ENCODE measurements around the gene PPP1R15A. TPM values are rescaled to one million over a fixed set of nuclear protein-coding genes. Genes with fewer than 3 reads are reported as not detected.
"Not testable (repeated sequence)": the region's sequence is repeated elsewhere in the genome, so short reads cannot be mapped to it uniquely, and the experiment has no call there.

PPP1R15A gene
- total RNA-seq, 1 donor: 45.8 TPM

DNA sequence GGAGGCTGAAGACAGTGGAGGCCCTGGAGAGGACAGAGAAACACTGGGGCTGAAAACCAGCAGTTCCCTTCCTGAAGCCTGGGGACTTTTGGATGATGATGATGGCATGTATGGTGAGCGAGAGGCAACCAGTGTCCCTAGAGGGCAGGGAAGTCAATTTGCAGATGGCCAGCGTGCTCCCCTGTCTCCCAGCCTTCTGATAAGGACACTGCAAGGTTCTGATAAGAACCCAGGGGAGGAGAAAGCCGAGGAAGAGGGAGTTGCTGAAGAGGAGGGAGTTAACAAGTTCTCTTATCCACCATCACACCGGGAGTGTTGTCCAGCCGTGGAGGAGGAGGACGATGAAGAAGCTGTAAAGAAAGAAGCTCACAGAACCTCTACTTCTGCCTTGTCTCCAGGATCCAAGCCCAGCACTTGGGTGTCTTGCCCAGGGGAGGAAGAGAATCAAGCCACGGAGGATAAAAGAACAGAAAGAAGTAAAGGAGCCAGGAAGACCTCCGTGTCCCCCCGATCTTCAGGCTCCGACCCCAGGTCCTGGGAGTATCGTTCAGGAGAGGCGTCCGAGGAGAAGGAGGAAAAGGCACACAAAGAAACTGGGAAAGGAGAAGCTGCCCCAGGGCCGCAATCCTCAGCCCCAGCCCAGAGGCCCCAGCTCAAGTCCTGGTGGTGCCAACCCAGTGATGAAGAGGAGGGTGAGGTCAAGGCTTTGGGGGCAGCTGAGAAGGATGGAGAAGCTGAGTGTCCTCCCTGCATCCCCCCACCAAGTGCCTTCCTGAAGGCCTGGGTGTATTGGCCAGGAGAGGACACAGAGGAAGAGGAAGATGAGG, 1.5 kb downstream of the PPP1R15A start:
- TF ChIP-seq CTCF (IDR thresholded peaks at IDR 0.05; ENCODE audit: insufficient read depth, low read length): no peak
- H3K4me3 ChIP-seq (ENCODE audit: low read depth, low read length): peak overlapping the region; percentile 100
- peak; percentile 55 for DNase-seq (ENCODE audit: low read depth)

DNA sequence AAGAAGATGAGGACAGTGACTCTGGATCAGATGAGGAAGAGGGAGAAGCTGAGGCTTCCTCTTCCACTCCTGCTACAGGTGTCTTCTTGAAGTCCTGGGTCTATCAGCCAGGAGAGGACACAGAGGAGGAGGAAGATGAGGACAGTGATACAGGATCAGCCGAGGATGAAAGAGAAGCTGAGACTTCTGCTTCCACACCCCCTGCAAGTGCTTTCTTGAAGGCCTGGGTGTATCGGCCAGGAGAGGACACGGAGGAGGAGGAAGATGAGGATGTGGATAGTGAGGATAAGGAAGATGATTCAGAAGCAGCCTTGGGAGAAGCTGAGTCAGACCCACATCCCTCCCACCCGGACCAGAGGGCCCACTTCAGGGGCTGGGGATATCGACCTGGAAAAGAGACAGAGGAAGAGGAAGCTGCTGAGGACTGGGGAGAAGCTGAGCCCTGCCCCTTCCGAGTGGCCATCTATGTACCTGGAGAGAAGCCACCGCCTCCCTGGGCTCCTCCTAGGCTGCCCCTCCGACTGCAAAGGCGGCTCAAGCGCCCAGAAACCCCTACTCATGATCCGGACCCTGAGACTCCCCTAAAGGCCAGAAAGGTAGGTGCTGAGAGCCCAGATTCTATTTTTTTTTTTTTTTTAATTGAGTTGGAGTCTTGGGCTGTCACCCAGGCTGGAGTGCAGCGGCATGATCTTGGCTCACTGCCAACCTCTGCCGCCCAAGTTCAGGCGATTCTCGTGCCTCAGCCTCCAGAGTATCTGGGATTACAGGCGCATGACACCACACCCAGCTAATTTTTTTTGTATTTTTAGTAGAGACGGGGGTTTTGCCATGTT, 2.3 kb downstream of the PPP1R15A start:
- TF ChIP-seq CTCF (IDR thresholded peaks at IDR 0.05; ENCODE audit: insufficient read depth, low read length): no peak
- H3K4me3 ChIP-seq (ENCODE audit: low read depth, low read length): peak overlapping the region; percentile 100
- peak; percentile 53 for DNase-seq (ENCODE audit: low read depth)

- peak overlapping the region; percentile 100 for H3K4me3 ChIP-seq (ENCODE audit: low read depth, low read length)
- DNase-seq (ENCODE audit: low read depth): peak; percentile 48
Measured at GRCh38 chr19:48876043-48876981, 4.1 kb downstream of the PPP1R15A start.

DNA sequence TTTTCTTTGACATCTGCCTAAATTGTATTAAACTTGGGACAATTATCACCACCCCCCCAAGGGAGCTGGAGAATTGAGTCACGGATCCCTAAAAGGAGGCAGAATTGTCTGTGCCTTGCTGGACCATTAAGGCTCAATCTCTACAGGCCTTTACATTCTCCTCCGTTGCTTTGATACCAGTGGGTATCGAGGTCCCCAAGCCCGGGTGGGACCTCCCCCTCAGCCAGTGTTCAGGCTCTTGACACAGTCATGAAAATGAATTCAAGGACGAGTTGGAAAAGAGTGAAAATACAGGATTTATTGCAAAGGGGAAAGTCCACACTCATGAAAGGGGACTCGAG, 5.6 kb downstream of the PPP1R15A start:
- DNase-seq (ENCODE audit: low read depth): no peak
- no peak overlapping the region for H3K4me3 ChIP-seq (ENCODE audit: low read depth, low read length)
- TF ChIP-seq CTCF (IDR thresholded peaks at IDR 0.05; ENCODE audit: insufficient read depth, low read length): no peak

DNA sequence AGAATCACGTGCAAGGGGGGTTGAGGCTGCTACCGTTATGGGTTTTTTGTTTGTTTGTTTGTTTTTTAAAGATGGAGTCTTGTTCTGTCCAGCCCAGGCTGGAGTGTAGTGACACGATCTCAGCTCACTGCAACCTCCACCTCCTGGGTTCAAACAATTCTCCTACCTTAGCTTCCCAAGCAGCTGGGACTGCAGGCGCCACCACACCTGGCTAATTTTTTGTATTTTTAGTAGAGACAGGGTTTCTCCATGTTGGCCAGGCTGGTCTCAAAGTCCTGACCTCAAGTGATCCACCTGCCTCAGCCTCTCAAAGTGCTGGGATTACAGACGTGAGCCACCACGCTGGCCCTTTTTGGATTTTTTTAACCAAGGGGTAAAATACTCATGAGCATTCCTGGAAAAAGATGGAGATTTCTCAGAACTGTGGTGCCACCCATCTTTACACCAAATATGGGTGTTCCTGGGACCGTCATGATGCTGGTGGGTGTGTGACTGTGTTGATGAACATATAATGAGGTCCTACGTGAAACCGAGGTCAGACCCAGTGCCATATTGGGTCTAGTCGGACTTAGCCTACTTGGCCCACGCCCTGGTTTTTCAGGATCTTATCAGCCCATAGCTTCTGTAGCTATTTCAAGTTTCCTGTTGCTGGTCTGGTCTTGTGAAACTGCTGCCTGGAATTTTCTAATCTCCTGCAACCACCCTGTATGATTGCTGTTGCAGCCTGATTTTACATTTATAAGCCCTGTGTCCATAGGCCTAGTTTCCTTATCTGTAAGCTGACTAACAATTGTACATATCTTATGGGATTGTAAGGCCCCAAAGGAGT, 6.2 kb downstream of the PPP1R15A start:
- no peak for TF ChIP-seq CTCF (IDR thresholded peaks at IDR 0.05; ENCODE audit: insufficient read depth, low read length)
- DNase-seq (ENCODE audit: low read depth): peak; percentile 97
- H3K4me3 ChIP-seq (ENCODE audit: low read depth, low read length): no peak overlapping the region

- no peak for DNase-seq (ENCODE audit: low read depth)
- no peak for TF ChIP-seq CTCF (IDR thresholded peaks at IDR 0.05; ENCODE audit: insufficient read depth, low read length)
- no peak overlapping the region for H3K4me3 ChIP-seq (ENCODE audit: low read depth, low read length)
Measured at GRCh38 chr19:48879025-48879637, 6.9 kb downstream of the PPP1R15A start.

DNA sequence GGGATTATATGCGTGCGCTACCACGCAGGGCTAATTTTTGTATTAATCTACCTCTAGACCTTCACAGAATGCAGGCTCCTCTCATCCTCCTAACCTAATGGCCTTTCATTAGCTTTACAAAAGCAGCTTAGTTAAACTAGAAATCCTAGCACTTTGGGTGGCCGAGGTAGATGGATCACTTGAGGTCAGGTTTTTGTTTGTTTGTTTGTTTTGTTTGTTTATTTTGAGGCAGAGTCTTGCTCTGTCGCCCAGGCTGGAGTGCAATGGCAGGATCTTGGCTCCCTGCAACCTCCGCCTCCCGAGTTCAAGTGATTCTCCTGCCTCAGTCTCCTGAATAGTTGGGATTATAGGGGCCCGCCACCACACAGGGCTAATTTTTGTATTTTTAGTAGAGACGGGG, 7.5 kb downstream of the PPP1R15A start:
- H3K4me3 ChIP-seq (ENCODE audit: low read depth, low read length); DNase-seq (ENCODE audit: low read depth): not testable (repeated sequence)
